Posterior cingulate gyrus (tissue), 11 donors: Measurements from ENCODE around the gene TNFAIP6.
"Not testable (repeated sequence)": the region's sequence is repeated elsewhere in the genome, so short reads cannot be mapped to it uniquely, and the experiment has no call there.

ENCODE experiments used
- DNase-seq, 10 donors: peaks; one replicate each; pipeline versions ENCODE4 v3.0.0 to v3.0.0-alpha.2; 2020 to 2021; ENCODE audit warnings: mixed read lengths in 3 of 10
- intact Hi-C: fragments of 100-400 bp; cut with DNase I; formaldehyde crosslinking; loops from one replicate; pipeline ENCODE4 v1.15.1; 2023

Gene TNFAIP6

DNA sequence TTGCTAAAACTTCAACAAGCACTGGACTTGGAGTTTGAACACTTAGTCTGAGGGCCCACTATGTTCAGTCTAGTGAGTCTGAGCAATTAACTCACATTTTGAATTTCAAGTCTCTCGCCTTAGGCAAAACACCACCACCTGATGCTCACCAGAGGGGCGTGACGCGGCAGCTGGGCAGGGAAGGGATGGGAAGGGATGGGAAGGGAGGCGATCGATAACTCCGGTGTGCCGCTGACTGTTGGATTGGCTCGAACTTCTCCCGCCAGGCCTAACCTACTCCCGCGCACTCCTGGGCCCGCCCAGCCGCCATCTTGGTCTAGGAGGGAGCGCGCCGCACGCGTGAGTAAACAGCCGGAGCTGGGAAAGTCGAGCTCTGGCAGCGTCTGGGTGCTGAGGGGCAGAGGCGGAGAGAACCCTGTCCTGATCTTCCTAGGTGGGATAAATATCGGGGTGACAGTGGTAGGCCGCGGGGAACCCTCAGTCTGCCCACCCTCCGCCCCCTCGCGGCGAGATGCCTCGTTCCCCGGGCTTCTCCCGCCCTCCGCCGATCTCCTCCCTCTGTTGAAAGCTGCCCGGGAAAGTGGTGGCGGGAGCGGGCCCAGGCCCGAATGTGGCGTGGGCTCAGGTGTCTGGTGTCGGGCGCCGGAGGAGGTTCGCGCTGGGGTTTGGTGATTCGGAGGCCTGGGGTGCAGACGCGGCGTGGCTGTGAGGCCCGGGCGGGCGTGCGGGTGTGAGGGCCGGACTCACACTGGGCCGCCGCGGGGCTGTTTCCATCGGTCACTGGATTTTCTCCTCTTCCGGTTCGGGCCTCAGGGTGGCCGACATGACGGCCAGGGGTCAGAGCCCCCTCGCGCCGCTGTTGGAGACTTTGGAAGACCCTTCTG is 52.5 kb downstream of the TNFAIP6 start, which contains the start of gene RIF1:
Gene RIF1, plus strand, starts transcription at position 302 of the 884 bp plus-strand sequence. Its CDS starts 522 bp downstream, at position 824.
- DNase-seq = peak; percentile 81 to 97 (median 87)
- intact Hi-C loops = loop anchor here (10.0 kb wide), 1 partner anchor 145 kb away; the partner anchor contains the start of gene RBM43

GRCh38 chr2:151410485-151410834 is 53.1 kb downstream of the TNFAIP6 start:
- intact Hi-C loops = loop anchor here (10.0 kb wide), 1 partner anchor 146 kb away; the partner anchor contains the start of gene RBM43
- DNase-seq = peak in 2 of 10 donors; percentile 8 to 24

GRCh38 chr2:151417650-151418049 is 60.3 kb downstream of the TNFAIP6 start:
- intact Hi-C loops = loop anchor here (10.0 kb wide), 1 partner anchor 153 kb away; the partner anchor contains the start of gene RBM43
- DNase-seq = no peak

DNA sequence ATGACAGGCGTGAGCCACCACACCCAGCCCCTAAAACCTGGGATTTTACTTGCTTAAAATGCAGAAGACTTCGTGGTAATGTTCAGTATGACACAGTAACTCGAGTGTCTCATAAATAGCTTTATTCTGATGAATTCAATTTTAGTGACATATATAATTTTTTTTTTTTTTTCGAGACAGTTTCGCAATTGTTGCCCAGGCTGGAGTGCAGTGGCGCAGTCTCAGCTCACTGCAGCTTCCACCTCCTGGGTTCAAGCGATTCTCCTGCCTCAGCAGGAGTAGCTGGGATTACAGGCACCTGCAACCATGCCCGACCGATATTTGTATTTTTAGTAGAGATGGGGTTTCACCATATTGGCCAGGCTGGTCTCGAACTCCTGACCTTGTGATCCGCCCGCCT is 64.3 kb downstream of the TNFAIP6 start:
- DNase-seq, intact Hi-C loops: not testable (repeated sequence)

- DNase-seq = no peak
- intact Hi-C loops = no loop called here
Observed at GRCh38 chr2:151422917-151423439, 65.6 kb downstream of the TNFAIP6 start.

GRCh38 chr2:151423760-151424159 is 66.4 kb downstream of the TNFAIP6 start:
- intact Hi-C loops = no loop called here
- no peak for DNase-seq
